ENCODE measurements around the gene ARRDC1. TPM values are rescaled to one million over a fixed set of nuclear protein-coding genes. Genes with fewer than 3 reads are reported as not detected.
A peak's percentile ranks its signal among the peaks of the same experiment; 100 is the strongest.
"Not testable (repeated sequence)": the region's sequence is repeated elsewhere in the genome, so short reads cannot be mapped to it uniquely, and the experiment has no call there.

The ARRDC1 gene
- total and polyA plus RNA-seq, 2 donors from 2014 or later: 42.3 to 88.9 TPM

DNA sequence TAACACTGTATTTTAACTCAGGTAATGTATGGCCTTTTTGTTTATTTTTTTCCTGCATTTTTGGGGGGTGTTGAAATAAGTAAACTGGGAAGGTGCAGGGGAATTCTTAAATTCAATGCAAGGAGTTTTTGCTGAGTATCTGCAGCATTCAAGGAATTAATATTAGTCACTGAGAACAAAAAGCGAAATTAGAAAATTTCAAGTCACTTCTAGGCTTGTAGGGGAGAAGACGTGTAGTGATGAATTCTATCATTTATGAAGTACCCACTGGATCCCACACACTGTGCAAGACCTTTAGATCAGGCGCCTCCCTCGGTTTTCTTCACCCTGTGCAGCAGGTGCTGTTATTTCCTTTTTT is 14.5 kb downstream of the ARRDC1 start:
- no peaks in the 10 kb centered on the region for H3K27me3 ChIP-seq (ENCODE audit: control insufficient read depth, insufficient read depth, low read length)

DNA sequence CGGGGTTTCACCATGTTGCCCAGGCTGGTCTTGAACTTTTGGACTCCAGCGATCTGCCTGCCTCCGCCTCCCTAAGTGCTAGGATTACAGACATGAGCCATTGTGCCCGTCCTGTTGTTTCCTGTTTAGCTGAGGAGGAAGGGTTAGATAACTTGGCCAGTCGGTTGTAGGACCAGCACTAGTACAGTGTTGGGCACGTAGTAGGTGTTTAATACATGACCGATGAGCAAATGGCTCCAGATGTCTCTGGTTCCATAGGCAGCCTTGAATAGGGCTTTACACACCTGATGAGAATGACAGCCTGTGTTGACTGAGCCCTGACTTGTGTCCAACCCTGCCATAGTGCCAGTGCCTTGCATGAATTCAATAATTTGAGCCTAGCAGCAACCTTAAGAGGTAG is 15.1 kb downstream of the ARRDC1 start:
- no peak for FAIRE-seq
- H3K4me3 ChIP-seq (ENCODE audit: low read length in 3 of 3): no peak overlapping the region
- intact Hi-C loops (cut with DNase I): no loop called here
- peaks cover 0 to under 1% (median 0%) of the 10 kb centered on the region in 3 donors for H3K36me3 ChIP-seq (ENCODE audit: control insufficient read depth in 2 of 3, insufficient read depth in 3 of 3, low read length in 3 of 3)
- no peak overlapping the region for H3K9ac ChIP-seq (ENCODE audit: low read length in 3 of 3)
- no peaks in the 10 kb centered on the region for H3K27me3 ChIP-seq (ENCODE audit: control insufficient read depth, insufficient read depth, low read length)
- peaks cover 2 to 24% (median 20%) of the 10 kb centered on the region in 3 donors for H3K4me1 ChIP-seq (ENCODE audit: control insufficient read depth in 2 of 3, insufficient read depth in 2 of 3, low read depth in 1 of 3, low read length in 3 of 3)
- H3K27ac ChIP-seq (ENCODE audit: low read depth in 2 of 2, low read length in 2 of 2): no peak overlapping the region
- TF ChIP-seq, protein P1, sequence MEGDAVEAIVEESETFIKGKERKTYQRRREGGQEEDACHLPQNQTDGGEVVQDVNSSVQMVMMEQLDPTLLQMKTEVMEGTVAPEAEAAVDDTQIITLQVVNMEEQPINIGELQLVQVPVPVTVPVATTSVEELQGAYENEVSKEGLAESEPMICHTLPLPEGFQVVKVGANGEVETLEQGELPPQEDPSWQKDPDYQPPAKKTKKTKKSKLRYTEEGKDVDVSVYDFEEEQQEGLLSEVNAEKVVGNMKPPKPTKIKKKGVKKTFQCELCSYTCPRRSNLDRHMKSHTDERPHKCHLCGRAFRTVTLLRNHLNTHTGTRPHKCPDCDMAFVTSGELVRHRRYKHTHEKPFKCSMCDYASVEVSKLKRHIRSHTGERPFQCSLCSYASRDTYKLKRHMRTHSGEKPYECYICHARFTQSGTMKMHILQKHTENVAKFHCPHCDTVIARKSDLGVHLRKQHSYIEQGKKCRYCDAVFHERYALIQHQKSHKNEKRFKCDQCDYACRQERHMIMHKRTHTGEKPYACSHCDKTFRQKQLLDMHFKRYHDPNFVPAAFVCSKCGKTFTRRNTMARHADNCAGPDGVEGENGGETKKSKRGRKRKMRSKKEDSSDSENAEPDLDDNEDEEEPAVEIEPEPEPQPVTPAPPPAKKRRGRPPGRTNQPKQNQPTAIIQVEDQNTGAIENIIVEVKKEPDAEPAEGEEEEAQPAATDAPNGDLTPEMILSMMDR (IDR thresholded peaks at IDR 0.05; ENCODE audit: borderline replicate concordance, extremely low read depth, insufficient read depth): no peak
- peak in 1 of 5 donors; percentile 26 for DNase-seq
- no peaks in the 10 kb centered on the region for H3K9me3 ChIP-seq (ENCODE audit: control insufficient read depth in 2 of 3, insufficient read depth in 1 of 3, low read length in 3 of 3)

More for the DNA sequence above, 14.5 kb downstream of the ARRDC1 start:
- peaks cover 2 to 24% (median 20%) of the 10 kb centered on the region in 3 donors for H3K4me1 ChIP-seq (ENCODE audit: control insufficient read depth in 2 of 3, insufficient read depth in 2 of 3, low read depth in 1 of 3, low read length in 3 of 3)
- H3K4me3 ChIP-seq (ENCODE audit: low read length in 3 of 3): peak overlapping the region; percentile 86 to 93 (median 87)
- DNase-seq (no peak), FAIRE-seq (no peak)
- no peaks in the 10 kb centered on the region for H3K9me3 ChIP-seq (ENCODE audit: control insufficient read depth in 2 of 3, insufficient read depth in 1 of 3, low read length in 3 of 3)
- TF ChIP-seq, protein P1 (IDR thresholded peaks at IDR 0.05; ENCODE audit: borderline replicate concordance, extremely low read depth, insufficient read depth): no peak
- H3K9ac ChIP-seq (ENCODE audit: low read length in 3 of 3): peak overlapping the region; percentile 12 to 80 (median 51)
- peaks cover 0 to 4% (median 0%) of the 10 kb centered on the region in 3 donors for H3K36me3 ChIP-seq (ENCODE audit: control insufficient read depth in 2 of 3, insufficient read depth in 3 of 3, low read length in 3 of 3)
- peak overlapping the region in 1 of 2 donors; percentile 6 for H3K27ac ChIP-seq (ENCODE audit: low read depth in 2 of 2, low read length in 2 of 2)
- intact Hi-C loops (cut with DNase I): no loop called here

DNA sequence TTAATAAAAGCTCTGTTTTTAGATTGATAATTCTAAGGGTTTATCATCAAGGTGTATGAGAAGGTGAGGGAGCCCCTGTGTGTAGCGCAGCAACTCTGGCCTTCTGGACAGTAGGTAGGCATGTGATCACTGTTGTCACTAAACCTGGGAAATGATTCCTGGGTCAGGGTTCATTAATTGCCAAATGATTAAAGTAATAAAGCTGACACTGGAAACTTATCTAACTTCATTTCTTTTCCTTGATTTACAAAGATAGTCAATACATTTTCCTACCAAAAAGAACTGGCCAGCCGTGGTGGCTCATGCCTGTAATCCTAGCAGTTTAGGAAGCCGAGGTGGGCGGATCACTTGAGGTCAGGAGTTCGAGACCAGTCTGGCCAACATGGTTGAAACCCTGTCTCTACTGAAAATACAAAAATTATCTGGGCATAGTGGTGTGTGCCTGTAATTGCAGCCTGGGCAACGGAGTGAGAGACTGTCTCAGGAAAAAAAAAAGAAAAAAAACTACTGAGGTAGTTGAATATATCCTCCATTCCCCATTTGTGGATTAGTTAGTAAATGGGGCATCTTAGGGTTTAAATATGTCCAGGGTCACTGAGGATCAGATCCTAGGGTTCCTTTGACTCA is 15.8 kb downstream of the ARRDC1 start:
- FAIRE-seq (no peak), DNase-seq (peak in 1 of 5 donors; percentile 36)
- no peak overlapping the region for H3K4me3 ChIP-seq (ENCODE audit: low read length in 3 of 3)
- intact Hi-C loops (cut with DNase I): no loop called here
- no peaks in the 10 kb centered on the region for H3K9me3 ChIP-seq (ENCODE audit: control insufficient read depth in 2 of 3, insufficient read depth in 1 of 3, low read length in 3 of 3)
- TF ChIP-seq, protein P1 (IDR thresholded peaks at IDR 0.05; ENCODE audit: borderline replicate concordance, extremely low read depth, insufficient read depth): peak; percentile 22
- H3K9ac ChIP-seq (ENCODE audit: low read length in 3 of 3): no peak overlapping the region
- H3K27ac ChIP-seq (ENCODE audit: low read depth in 2 of 2, low read length in 2 of 2): no peak overlapping the region
- H3K36me3 ChIP-seq (ENCODE audit: control insufficient read depth in 2 of 3, insufficient read depth in 3 of 3, low read length in 3 of 3): no peaks in the 10 kb centered on the region
- H3K4me1 ChIP-seq (ENCODE audit: control insufficient read depth in 2 of 3, insufficient read depth in 2 of 3, low read depth in 1 of 3, low read length in 3 of 3): peaks cover 2 to 24% (median 20%) of the 10 kb centered on the region in 3 donors
- no peaks in the 10 kb centered on the region for H3K27me3 ChIP-seq (ENCODE audit: control insufficient read depth, insufficient read depth, low read length)

DNA sequence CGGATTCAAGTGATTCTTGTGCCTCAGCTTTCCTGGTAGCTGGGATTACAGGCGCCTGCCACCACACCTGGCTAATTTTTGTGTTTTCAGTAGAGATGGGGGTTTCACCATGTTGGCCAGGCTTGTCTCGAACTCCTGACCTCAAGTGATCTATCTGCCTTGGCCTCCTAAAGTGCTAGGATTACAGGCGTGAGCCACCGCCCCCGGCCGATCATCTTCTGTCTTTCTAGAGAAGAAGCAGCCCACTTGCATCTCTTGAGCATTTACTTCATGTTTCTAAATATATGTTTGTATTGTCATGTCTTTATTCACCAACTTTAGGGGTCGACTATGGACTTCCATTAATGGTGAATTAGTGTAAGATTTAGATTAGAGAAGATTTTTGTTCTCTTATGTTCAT is 16.7 kb downstream of the ARRDC1 start:
- H3K9me3 ChIP-seq (ENCODE audit: control insufficient read depth in 2 of 3, insufficient read depth in 1 of 3, low read length in 3 of 3); H3K27me3 ChIP-seq (ENCODE audit: control insufficient read depth, insufficient read depth, low read length); H3K4me3 ChIP-seq (ENCODE audit: low read length in 3 of 3); H3K9ac ChIP-seq (ENCODE audit: low read length in 3 of 3); FAIRE-seq; H3K36me3 ChIP-seq (ENCODE audit: control insufficient read depth in 2 of 3, insufficient read depth in 3 of 3, low read length in 3 of 3); H3K27ac ChIP-seq (ENCODE audit: low read depth in 2 of 2, low read length in 2 of 2); intact Hi-C loops (cut with DNase I): not testable (repeated sequence)
- peaks cover 2 to 20% (median 20%) of the 10 kb centered on the region in 3 donors for H3K4me1 ChIP-seq (ENCODE audit: control insufficient read depth in 2 of 3, insufficient read depth in 2 of 3, low read depth in 1 of 3, low read length in 3 of 3)
- DNase-seq: peak in 1 of 5 donors; percentile 18
